ENCODE measurements around the gene GPAM. TPM values are rescaled to one million over a fixed set of nuclear protein-coding genes. Genes with fewer than 3 reads are reported as not detected.

Gene GPAM
- total RNA-seq, 1 experiment from 2014 or later, result 12.2 TPM

DNA sequence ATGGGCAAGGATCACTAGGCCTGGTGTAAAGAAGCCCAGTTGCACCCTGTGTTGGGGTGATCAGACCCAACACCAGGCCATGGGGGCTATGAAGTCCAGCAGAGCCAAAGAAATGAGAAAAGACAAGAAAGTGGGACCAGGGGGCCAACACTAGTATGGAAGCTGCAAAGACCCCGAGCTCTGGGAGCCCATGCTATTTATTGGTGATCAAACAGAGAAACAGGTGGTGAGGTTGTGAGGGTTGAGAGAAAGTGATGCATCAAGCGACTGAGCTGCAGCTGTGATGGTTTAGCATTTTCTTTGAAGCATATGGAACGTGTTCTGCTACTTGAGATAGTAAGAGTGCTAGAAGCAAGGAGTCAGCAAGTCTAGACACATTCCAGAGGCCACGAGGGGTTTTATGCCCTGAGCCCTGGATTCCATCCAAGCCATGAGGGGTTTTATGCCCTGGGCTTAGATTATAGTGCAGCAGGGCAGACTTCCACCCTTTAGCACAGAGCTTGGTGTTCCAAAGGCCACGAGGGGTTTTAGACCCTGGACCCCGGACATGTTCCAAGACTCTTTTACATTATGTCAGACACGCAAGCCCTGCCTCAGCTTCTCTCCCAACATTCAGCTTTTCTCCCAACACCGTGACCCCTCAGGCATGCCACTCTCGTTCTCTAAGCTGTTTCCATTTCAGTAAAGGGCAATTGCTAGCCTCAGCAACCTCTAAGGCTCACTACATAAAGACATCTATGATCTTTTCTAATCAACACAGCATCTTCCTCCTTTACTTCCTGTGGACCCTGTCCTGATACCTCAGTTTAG lies 43.1 kb upstream of the GPAM start (continued):
- TF ChIP-seq ZNF263 (CRISPR knock-in tag; IDR thresholded peaks at IDR 0.05; ENCODE audit: low read depth), result no peak
- TF ChIP-seq, protein P1, sequence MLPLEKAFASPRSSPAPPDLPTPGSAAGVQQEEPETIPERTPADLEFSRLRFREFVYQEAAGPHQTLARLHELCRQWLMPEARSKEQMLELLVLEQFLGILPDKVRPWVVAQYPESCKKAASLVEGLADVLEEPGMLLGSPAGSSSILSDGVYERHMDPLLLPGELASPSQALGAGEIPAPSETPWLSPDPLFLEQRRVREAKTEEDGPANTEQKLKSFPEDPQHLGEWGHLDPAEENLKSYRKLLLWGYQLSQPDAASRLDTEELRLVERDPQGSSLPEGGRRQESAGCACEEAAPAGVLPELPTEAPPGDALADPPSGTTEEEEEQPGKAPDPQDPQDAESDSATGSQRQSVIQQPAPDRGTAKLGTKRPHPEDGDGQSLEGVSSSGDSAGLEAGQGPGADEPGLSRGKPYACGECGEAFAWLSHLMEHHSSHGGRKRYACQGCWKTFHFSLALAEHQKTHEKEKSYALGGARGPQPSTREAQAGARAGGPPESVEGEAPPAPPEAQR (CRISPR knock-in tag; IDR thresholded peaks at IDR 0.05), result no peak
- TF ChIP-seq, protein P2, sequence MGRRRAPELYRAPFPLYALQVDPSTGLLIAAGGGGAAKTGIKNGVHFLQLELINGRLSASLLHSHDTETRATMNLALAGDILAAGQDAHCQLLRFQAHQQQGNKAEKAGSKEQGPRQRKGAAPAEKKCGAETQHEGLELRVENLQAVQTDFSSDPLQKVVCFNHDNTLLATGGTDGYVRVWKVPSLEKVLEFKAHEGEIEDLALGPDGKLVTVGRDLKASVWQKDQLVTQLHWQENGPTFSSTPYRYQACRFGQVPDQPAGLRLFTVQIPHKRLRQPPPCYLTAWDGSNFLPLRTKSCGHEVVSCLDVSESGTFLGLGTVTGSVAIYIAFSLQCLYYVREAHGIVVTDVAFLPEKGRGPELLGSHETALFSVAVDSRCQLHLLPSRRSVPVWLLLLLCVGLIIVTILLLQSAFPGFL (CRISPR knock-in tag; IDR thresholded peaks at IDR 0.05; ENCODE audit: borderline replicate concordance), result no peak
- TF ChIP-seq, protein P3, sequence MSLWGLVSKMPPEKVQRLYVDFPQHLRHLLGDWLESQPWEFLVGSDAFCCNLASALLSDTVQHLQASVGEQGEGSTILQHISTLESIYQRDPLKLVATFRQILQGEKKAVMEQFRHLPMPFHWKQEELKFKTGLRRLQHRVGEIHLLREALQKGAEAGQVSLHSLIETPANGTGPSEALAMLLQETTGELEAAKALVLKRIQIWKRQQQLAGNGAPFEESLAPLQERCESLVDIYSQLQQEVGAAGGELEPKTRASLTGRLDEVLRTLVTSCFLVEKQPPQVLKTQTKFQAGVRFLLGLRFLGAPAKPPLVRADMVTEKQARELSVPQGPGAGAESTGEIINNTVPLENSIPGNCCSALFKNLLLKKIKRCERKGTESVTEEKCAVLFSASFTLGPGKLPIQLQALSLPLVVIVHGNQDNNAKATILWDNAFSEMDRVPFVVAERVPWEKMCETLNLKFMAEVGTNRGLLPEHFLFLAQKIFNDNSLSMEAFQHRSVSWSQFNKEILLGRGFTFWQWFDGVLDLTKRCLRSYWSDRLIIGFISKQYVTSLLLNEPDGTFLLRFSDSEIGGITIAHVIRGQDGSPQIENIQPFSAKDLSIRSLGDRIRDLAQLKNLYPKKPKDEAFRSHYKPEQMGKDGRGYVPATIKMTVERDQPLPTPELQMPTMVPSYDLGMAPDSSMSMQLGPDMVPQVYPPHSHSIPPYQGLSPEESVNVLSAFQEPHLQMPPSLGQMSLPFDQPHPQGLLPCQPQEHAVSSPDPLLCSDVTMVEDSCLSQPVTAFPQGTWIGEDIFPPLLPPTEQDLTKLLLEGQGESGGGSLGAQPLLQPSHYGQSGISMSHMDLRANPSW (CRISPR knock-in tag; conservative IDR thresholded peaks at IDR 0.05; ENCODE audit: low read depth), result no peak

DNA sequence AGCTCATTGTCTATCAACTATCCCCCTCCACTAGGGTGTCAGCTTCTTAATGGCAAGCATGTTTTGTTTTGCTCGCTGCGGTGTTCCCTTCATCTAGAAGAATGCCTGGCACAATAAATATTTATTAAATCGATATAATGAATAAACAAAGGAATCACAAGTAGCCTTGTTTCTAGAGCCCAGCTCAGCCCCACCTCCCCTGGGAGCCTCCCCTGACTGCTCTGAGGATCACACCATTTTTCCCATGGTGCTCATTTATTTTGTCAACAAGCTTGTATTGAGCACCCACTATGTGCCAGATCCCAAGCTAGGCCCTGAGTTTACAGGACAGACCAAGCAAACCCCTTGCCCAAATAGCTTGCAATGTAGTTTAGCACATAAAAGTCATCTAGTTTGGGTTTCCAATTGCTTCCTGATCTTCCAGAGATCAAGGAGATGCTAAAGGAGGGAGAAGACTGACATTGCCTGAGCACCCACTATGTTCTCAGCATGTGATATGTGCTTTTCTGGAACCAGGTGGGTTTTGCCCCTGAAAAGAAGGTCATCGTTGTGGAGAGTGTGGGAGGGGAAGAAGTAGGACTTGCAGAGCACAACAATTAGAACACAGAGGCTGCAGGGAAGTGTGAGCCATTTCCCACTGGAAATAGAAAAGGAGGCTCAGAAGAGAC lies 42.3 kb upstream of the GPAM start:
- ATAC-seq (no peak), DNase-seq (ENCODE audit: low spot score) (no peak)
- Mint-ChIP-seq H3K4me1 (no peaks in the 10 kb centered on the region; the same call in 1 of the 2 replicates), H3K4me3 (no peak overlapping the region), H3K36me3 (peaks cover 3% of the 10 kb centered on the region; the same call in 1 of the 2 replicates), H3K27me3 (ENCODE audit: low read depth) (no peaks in the 10 kb centered on the region), H3K27ac (no peak overlapping the region), H3K9me3 (peaks cover 24% of the 10 kb centered on the region)
- CTCF ChIA-PET, result no interaction called here
- POLR2A ChIA-PET, result no interaction called here
- TF ChIP-seq, protein P4, sequence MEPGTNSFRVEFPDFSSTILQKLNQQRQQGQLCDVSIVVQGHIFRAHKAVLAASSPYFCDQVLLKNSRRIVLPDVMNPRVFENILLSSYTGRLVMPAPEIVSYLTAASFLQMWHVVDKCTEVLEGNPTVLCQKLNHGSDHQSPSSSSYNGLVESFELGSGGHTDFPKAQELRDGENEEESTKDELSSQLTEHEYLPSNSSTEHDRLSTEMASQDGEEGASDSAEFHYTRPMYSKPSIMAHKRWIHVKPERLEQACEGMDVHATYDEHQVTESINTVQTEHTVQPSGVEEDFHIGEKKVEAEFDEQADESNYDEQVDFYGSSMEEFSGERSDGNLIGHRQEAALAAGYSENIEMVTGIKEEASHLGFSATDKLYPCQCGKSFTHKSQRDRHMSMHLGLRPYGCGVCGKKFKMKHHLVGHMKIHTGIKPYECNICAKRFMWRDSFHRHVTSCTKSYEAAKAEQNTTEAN (CRISPR knock-in tag; IDR thresholded peaks at IDR 0.05), result no peak
- TF ChIP-seq CBFB (CRISPR knock-in tag; IDR thresholded peaks at IDR 0.05; ENCODE audit: low read depth) (no peak), CREB1 (CRISPR knock-in tag; IDR thresholded peaks at IDR 0.05) (no peak), ZNF138 (CRISPR knock-in tag; conservative IDR thresholded peaks at IDR 0.05) (no peak), GABPB1 (CRISPR knock-in tag; IDR thresholded peaks at IDR 0.05) (no peak), EMX1 (CRISPR knock-in tag; IDR thresholded peaks at IDR 0.05) (no peak), FOXJ3 (CRISPR knock-in tag; IDR thresholded peaks at IDR 0.05; ENCODE audit: borderline replicate concordance) (no peak), MXD4 (CRISPR knock-in tag; IDR thresholded peaks at IDR 0.05; ENCODE audit: borderline replicate concordance) (no peak), ZNF232 (CRISPR knock-in tag; IDR thresholded peaks at IDR 0.05) (no peak), ELF4 (CRISPR knock-in tag; IDR thresholded peaks at IDR 0.05; ENCODE audit: low read depth) (no peak)
- TF ChIP-seq, protein P5, sequence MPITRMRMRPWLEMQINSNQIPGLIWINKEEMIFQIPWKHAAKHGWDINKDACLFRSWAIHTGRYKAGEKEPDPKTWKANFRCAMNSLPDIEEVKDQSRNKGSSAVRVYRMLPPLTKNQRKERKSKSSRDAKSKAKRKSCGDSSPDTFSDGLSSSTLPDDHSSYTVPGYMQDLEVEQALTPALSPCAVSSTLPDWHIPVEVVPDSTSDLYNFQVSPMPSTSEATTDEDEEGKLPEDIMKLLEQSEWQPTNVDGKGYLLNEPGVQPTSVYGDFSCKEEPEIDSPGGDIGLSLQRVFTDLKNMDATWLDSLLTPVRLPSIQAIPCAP (CRISPR knock-in tag; IDR thresholded peaks at IDR 0.05), result no peak
- TF ChIP-seq, protein P6, sequence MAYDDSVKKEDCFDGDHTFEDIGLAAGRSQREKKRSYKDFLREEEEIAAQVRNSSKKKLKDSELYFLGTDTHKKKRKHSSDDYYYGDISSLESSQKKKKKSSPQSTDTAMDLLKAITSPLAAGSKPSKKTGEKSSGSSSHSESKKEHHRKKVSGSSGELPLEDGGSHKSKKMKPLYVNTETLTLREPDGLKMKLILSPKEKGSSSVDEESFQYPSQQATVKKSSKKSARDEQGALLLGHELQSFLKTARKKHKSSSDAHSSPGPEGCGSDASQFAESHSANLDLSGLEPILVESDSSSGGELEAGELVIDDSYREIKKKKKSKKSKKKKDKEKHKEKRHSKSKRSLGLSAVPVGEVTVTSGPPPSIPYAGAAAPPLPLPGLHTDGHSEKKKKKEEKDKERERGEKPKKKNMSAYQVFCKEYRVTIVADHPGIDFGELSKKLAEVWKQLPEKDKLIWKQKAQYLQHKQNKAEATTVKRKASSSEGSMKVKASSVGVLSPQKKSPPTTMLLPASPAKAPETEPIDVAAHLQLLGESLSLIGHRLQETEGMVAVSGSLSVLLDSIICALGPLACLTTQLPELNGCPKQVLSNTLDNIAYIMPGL (CRISPR knock-in tag; IDR thresholded peaks at IDR 0.05), result no peak
- TF ChIP-seq, protein P7, sequence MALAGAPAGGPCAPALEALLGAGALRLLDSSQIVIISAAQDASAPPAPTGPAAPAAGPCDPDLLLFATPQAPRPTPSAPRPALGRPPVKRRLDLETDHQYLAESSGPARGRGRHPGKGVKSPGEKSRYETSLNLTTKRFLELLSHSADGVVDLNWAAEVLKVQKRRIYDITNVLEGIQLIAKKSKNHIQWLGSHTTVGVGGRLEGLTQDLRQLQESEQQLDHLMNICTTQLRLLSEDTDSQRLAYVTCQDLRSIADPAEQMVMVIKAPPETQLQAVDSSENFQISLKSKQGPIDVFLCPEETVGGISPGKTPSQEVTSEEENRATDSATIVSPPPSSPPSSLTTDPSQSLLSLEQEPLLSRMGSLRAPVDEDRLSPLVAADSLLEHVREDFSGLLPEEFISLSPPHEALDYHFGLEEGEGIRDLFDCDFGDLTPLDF (CRISPR knock-in tag; IDR thresholded peaks at IDR 0.05), result no peak
- TF ChIP-seq, protein P8, sequence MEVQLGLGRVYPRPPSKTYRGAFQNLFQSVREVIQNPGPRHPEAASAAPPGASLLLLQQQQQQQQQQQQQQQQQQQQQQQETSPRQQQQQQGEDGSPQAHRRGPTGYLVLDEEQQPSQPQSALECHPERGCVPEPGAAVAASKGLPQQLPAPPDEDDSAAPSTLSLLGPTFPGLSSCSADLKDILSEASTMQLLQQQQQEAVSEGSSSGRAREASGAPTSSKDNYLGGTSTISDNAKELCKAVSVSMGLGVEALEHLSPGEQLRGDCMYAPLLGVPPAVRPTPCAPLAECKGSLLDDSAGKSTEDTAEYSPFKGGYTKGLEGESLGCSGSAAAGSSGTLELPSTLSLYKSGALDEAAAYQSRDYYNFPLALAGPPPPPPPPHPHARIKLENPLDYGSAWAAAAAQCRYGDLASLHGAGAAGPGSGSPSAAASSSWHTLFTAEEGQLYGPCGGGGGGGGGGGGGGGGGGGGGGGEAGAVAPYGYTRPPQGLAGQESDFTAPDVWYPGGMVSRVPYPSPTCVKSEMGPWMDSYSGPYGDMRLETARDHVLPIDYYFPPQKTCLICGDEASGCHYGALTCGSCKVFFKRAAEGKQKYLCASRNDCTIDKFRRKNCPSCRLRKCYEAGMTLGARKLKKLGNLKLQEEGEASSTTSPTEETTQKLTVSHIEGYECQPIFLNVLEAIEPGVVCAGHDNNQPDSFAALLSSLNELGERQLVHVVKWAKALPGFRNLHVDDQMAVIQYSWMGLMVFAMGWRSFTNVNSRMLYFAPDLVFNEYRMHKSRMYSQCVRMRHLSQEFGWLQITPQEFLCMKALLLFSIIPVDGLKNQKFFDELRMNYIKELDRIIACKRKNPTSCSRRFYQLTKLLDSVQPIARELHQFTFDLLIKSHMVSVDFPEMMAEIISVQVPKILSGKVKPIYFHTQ (CRISPR knock-in tag; IDR thresholded peaks at IDR 0.05), result no peak
- TF ChIP-seq, protein P9, sequence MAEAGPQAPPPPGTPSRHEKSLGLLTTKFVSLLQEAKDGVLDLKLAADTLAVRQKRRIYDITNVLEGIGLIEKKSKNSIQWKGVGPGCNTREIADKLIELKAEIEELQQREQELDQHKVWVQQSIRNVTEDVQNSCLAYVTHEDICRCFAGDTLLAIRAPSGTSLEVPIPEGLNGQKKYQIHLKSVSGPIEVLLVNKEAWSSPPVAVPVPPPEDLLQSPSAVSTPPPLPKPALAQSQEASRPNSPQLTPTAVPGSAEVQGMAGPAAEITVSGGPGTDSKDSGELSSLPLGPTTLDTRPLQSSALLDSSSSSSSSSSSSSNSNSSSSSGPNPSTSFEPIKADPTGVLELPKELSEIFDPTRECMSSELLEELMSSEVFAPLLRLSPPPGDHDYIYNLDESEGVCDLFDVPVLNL (CRISPR knock-in tag; IDR thresholded peaks at IDR 0.05; ENCODE audit: borderline replicate concordance, low read depth), result no peak

Data from WTC11 (cell line).